ENCODE data around the gene LRRC75A. TPM values are rescaled to one million over a fixed set of nuclear protein-coding genes. Genes with fewer than 3 reads are reported as not detected.

The LRRC75A gene
- polyA plus RNA-seq, 1 donor from 2014 or later = 0.53 TPM

GRCh38 chr17:16427020-16427419 lies 65.0 kb downstream of the LRRC75A start:
- Histone ChIP-seq H3K9me2 (ENCODE audit: insufficient read depth, low read length) (no peaks in the 10 kb centered on the region), H2AFZ (ENCODE audit: low read depth, low read length) (no peak overlapping the region), H3K36me3 (ENCODE audit: insufficient read depth, low read length) (no peaks in the 10 kb centered on the region), H3K9ac (ENCODE audit: low read length) (no peak overlapping the region), H3K27me3 (ENCODE audit: insufficient read depth, low read depth, low read length) (no peaks in the 10 kb centered on the region), H3K4me2 (ENCODE audit: low read length) (no peak overlapping the region), H3F3A (ENCODE audit: insufficient read depth, low read length, poor library complexity, severe bottlenecking) (no peaks in the 10 kb centered on the region), H3K9me3 (ENCODE audit: low read length) (no peaks in the 10 kb centered on the region), H3K4me3 (ENCODE audit: low read length) (no peak overlapping the region), H3K27ac (ENCODE audit: low read length) (no peak overlapping the region), H4K20me1 (ENCODE audit: insufficient read depth) (no peaks in the 10 kb centered on the region), H3K79me2 (replicated peaks; ENCODE audit: insufficient read depth, low read length) (no peaks in the 10 kb centered on the region)
- TF ChIP-seq MXI1 (conservative IDR thresholded peaks at IDR 0.05; ENCODE audit: poor library complexity, severe bottlenecking) (no peak), REST (IDR thresholded peaks at IDR 0.05; ENCODE audit: borderline replicate concordance) (no peak), EP300 (conservative IDR thresholded peaks at IDR 0.05; ENCODE audit: poor library complexity, severe bottlenecking) (no peak), POLR2AphosphoS5 (IDR thresholded peaks at IDR 0.05) (no peak)

- no peaks in the 10 kb centered on the region for H3K79me2 ChIP-seq (replicated peaks; ENCODE audit: insufficient read depth, low read length)
- no peaks in the 10 kb centered on the region for H3K9me3 ChIP-seq (ENCODE audit: low read length)
- H3K36me3 ChIP-seq (ENCODE audit: insufficient read depth, low read length) = no peaks in the 10 kb centered on the region
- no peaks in the 10 kb centered on the region for H3K9me2 ChIP-seq (ENCODE audit: insufficient read depth, low read length)
- no peak overlapping the region for H3K4me2 ChIP-seq (ENCODE audit: low read length)
- TF ChIP-seq CTCF (IDR thresholded peaks at IDR 0.05; ENCODE audit: poor library complexity, severe bottlenecking) (no peak), EP300 (conservative IDR thresholded peaks at IDR 0.05; ENCODE audit: poor library complexity, severe bottlenecking) (no peak), RAD21 (conservative IDR thresholded peaks at IDR 0.05) (no peak), TAF1 (IDR thresholded peaks at IDR 0.05; ENCODE audit: low read depth) (no peak), MXI1 (conservative IDR thresholded peaks at IDR 0.05; ENCODE audit: poor library complexity, severe bottlenecking) (no peak), REST (IDR thresholded peaks at IDR 0.05; ENCODE audit: borderline replicate concordance) (no peak), SMC3 (conservative IDR thresholded peaks at IDR 0.05; ENCODE audit: poor library complexity) (no peak), EZH2 (IDR thresholded peaks at IDR 0.05; ENCODE audit: borderline replicate concordance, insufficient read depth, low read length, poor library complexity, severe bottlenecking) (no peak), POLR2AphosphoS5 (IDR thresholded peaks at IDR 0.05) (no peak)
- no peak overlapping the region for H3K27ac ChIP-seq (ENCODE audit: low read length)
- no peak overlapping the region for H3K9ac ChIP-seq (ENCODE audit: low read length)
- H2AFZ ChIP-seq (ENCODE audit: low read depth, low read length) = no peak overlapping the region
- H3K4me3 ChIP-seq (ENCODE audit: low read length) = no peak overlapping the region
- H3F3A ChIP-seq (ENCODE audit: insufficient read depth, low read length, poor library complexity, severe bottlenecking) = no peaks in the 10 kb centered on the region
- no peaks in the 10 kb centered on the region for H3K27me3 ChIP-seq (ENCODE audit: insufficient read depth, low read depth, low read length)
- no peaks in the 10 kb centered on the region for H4K20me1 ChIP-seq (ENCODE audit: insufficient read depth)
Measured at GRCh38 chr17:16425698-16426659, 66.0 kb downstream of the LRRC75A start.
